A673 (cell line): ENCODE measurements around the gene DENND1A. TPM values are rescaled to one million over a fixed set of nuclear protein-coding genes. Genes with fewer than 3 reads are reported as not detected.

ENCODE experiments used
- BruUV-seq: library from RNA; stranded (reverse); fragments of 400-500 nt; replicated peaks from 2 replicates; lab custom pipeline; 2021; lab: Mats Ljungman, UMichigan
- CTCF ChIA-PET: fragments of 300-600 bp; sonication (Branson Sonifier 250); formaldehyde crosslinking; loops from one replicate; lab custom pipeline; 2022; ENCODE audit warnings: antibody characterized with exemption; lab: Charles Lee
- POLR2A ChIA-PET: fragments of 300-600 bp; sonication (Branson Sonifier 250); formaldehyde crosslinking; loops from one replicate; lab custom pipeline; 2022; ENCODE audit warnings: antibody characterized with exemption; ENCODE audit not compliant: low non-redundant PET; lab: Charles Lee
- DNase-seq: peaks from one replicate; pipeline ENCODE4 v3.0.0-alpha.2; 2015; ENCODE audit warnings: low spot score
- H3K27ac ChIP-seq: fragments of 200-600 bp; sonication (generic); 2 replicates; pipeline ENCODE4 v1.5.1; 2016; ENCODE audit warnings: mixed run types, low read depth, mild to moderate bottlenecking, mixed read lengths, antibody characterized with exemption, low read length; ENCODE audit not compliant: poor library complexity, severe bottlenecking
- H3K27me3 ChIP-seq: fragments of 200-600 bp; sonication (generic); replicated peaks from 2 replicates; pipeline ENCODE4 v1.6.1; 2017; ENCODE audit warnings: mixed run types, low read depth, mild to moderate bottlenecking, mixed read lengths, antibody characterized with exemption, low read length; ENCODE audit not compliant: insufficient read depth, poor library complexity
- H3K36me3 ChIP-seq: fragments of 200-600 bp; sonication (generic); 2 replicates; pipeline ENCODE4 v1.6.1; 2016; ENCODE audit warnings: mixed run types, mild to moderate bottlenecking, mixed read lengths, antibody characterized with exemption, low read length; ENCODE audit not compliant: insufficient read depth, poor library complexity, severe bottlenecking
- H3K4me1 ChIP-seq: fragments of 200-600 bp; sonication (generic); 2 replicates; pipeline ENCODE4 v1.6.1; 2017; ENCODE audit warnings: mixed run types, mild to moderate bottlenecking, mixed read lengths, antibody characterized with exemption, low read length; ENCODE audit not compliant: insufficient read depth, poor library complexity, severe bottlenecking
- H3K4me3 ChIP-seq: fragments of 200-600 bp; sonication (generic); 2 replicates; pipeline ENCODE4 v1.5.1; 2016; ENCODE audit warnings: low read depth, mixed run types, mild to moderate bottlenecking, mixed read lengths, low read length; ENCODE audit not compliant: poor library complexity, severe bottlenecking
- H3K9me3 ChIP-seq: fragments of 200-600 bp; sonication (generic); 2 replicates; pipeline ENCODE4 v1.6.1; 2016; ENCODE audit warnings: mixed run types, low read depth, mild to moderate bottlenecking, mixed read lengths, antibody characterized with exemption, low read length; ENCODE audit not compliant: poor library complexity, severe bottlenecking
- EZH2 ChIP-seq: fragments of 200-600 bp; sonication (generic); IDR thresholded peaks from 2 replicates; pipeline ENCODE4 v1.6.1; 2017; ENCODE audit warnings: borderline replicate concordance, low read depth, mild to moderate bottlenecking, mixed read lengths, antibody characterized with exemption, low read length; ENCODE audit not compliant: poor library complexity, severe bottlenecking
- intact Hi-C: fragments of 100-400 bp; cut with micrococcal nuclease; formaldehyde crosslinking; loops from one replicate; pipeline ENCODE4 v1.10.0; 2022; ENCODE audit not compliant: unreplicated experiment
- total RNA-seq: library from RNA; stranded (reverse); gene quantifications from 2 replicates; pipeline ENCODE4 v1.2.3, GENCODE V29; 2021
- TF ChIP-seq, protein P1 (sequence below): fragments of 300-800, 200-600 bp; sonication (generic); conservative IDR thresholded peaks from 2 replicates; pipeline ENCODE4 v1.5.1; 2017; ENCODE audit warnings: low read depth, mild to moderate bottlenecking, antibody characterized with exemption, low read length, moderate library complexity, mixed read lengths

DENND1A gene
- total RNA-seq, 1 experiment from 2014 or later = 12.0 TPM

DNA sequence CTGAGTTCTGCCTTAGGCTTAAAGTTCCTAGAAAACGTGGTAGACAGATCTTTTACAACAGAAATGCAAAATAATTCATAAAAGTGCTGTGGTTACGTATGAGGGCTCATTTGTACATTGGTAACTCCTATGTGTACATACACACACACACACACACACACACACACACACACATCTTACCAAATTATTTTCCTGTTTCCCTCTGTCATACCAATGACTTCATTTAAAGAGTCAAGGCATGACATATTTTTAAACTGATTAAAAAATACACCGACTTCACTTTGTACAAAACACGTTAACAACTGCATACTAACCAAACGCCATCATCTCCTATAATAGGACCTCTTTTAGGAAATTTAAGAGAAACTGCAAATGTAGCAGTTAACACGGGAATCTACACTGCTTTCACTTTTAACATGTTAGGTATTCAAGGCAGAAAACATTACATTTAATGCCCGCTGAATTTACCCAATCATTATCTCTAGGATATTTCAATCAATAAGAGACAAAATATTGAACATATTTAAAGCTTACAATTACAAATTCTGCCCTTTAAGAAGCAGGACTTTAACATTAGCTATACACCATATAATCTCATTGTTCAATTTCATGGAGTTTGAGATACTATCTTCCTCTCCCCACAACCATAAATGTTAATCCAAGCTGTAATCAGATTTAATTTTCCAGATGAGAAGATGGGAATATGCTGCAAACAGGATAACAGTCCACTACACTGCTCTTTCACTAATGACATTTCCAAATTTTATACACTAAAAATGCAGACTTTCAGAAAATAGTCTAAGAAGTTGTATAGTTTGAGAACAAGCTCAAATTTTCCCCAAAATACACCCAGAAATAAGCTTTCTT lies 133.1 kb downstream of the DENND1A start:
- H3K4me1 ChIP-seq = peaks cover 5% of the 10 kb centered on the region
- H3K36me3 ChIP-seq = no peaks in the 10 kb centered on the region
- CTCF ChIA-PET = no interaction called here
- H3K27me3 ChIP-seq = peaks cover 20% of the 10 kb centered on the region
- TF ChIP-seq, protein P1, sequence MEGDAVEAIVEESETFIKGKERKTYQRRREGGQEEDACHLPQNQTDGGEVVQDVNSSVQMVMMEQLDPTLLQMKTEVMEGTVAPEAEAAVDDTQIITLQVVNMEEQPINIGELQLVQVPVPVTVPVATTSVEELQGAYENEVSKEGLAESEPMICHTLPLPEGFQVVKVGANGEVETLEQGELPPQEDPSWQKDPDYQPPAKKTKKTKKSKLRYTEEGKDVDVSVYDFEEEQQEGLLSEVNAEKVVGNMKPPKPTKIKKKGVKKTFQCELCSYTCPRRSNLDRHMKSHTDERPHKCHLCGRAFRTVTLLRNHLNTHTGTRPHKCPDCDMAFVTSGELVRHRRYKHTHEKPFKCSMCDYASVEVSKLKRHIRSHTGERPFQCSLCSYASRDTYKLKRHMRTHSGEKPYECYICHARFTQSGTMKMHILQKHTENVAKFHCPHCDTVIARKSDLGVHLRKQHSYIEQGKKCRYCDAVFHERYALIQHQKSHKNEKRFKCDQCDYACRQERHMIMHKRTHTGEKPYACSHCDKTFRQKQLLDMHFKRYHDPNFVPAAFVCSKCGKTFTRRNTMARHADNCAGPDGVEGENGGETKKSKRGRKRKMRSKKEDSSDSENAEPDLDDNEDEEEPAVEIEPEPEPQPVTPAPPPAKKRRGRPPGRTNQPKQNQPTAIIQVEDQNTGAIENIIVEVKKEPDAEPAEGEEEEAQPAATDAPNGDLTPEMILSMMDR = no peak
- TF ChIP-seq EZH2 = no peak
- no peak for DNase-seq
- POLR2A ChIA-PET = no interaction called here
- no TSS peak for BruUV-seq
- H3K27ac ChIP-seq = no peak overlapping the region
- no peak overlapping the region for H3K4me3 ChIP-seq
- intact Hi-C loops = no loop called here
- no peaks in the 10 kb centered on the region for H3K9me3 ChIP-seq

DNA sequence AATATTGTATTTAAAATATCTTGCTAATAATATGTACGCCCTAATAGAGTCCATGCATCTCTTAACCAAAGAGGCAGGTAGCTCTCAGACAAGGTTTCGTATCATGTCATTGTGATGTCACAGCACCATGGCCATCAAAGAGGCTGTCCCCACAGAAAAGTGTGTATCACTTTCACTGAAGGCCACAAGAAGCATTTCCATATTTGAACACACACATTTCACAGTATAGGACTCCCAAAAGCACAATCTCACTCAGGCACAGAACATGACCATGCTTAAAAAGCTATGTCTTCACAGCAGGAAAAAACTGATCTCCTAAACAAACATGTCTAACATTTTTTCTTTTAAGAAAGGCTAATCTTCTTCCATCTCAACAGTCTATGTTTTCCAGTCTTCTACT lies 133.8 kb downstream of the DENND1A start:
- Histone ChIP-seq H3K36me3 (no peaks in the 10 kb centered on the region), H3K4me1 (peaks cover 5% of the 10 kb centered on the region), H3K27me3 (peaks cover 25% of the 10 kb centered on the region), H3K9me3 (no peaks in the 10 kb centered on the region), H3K27ac (no peak overlapping the region), H3K4me3 (no peak overlapping the region)
- no TSS peak for BruUV-seq
- intact Hi-C loops = no loop called here
- ChIA-PET CTCF (no interaction called here), POLR2A (no interaction called here)
- TF ChIP-seq EZH2 = no peak
- TF ChIP-seq, protein P1 = no peak
- DNase-seq = no peak

DNA sequence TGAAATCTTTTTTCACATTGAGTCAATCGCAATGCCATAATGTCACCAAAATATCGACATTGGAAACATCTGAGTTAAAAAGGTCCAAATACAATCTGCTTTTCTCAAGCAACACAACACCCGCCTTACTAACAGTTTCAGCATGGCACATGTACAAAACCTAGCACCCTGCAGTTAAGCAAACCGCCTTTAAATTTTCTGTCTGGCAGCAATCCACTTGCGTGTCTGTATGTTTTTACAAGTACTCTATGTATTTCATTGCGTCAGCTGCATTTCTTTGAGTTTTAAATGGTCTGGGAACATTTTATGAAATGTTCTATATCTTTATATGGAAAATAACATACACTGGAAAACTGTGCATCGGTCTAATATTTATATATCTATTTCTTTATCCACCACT lies 134.6 kb downstream of the DENND1A start:
- ChIA-PET POLR2A (no interaction called here), CTCF (no interaction called here)
- no TSS peak for BruUV-seq
- H3K9me3 ChIP-seq = no peaks in the 10 kb centered on the region
- H3K27ac ChIP-seq = no peak overlapping the region
- intact Hi-C loops = no loop called here
- H3K27me3 ChIP-seq = peaks cover 25% of the 10 kb centered on the region
- no peaks in the 10 kb centered on the region for H3K36me3 ChIP-seq
- no peak for DNase-seq
- H3K4me1 ChIP-seq = peaks cover 5% of the 10 kb centered on the region
- no peak for TF ChIP-seq EZH2
- TF ChIP-seq, protein P1 = no peak
- H3K4me3 ChIP-seq = no peak overlapping the region
